ENCODE measurements around the gene JUP.

The JUP gene

DNA sequence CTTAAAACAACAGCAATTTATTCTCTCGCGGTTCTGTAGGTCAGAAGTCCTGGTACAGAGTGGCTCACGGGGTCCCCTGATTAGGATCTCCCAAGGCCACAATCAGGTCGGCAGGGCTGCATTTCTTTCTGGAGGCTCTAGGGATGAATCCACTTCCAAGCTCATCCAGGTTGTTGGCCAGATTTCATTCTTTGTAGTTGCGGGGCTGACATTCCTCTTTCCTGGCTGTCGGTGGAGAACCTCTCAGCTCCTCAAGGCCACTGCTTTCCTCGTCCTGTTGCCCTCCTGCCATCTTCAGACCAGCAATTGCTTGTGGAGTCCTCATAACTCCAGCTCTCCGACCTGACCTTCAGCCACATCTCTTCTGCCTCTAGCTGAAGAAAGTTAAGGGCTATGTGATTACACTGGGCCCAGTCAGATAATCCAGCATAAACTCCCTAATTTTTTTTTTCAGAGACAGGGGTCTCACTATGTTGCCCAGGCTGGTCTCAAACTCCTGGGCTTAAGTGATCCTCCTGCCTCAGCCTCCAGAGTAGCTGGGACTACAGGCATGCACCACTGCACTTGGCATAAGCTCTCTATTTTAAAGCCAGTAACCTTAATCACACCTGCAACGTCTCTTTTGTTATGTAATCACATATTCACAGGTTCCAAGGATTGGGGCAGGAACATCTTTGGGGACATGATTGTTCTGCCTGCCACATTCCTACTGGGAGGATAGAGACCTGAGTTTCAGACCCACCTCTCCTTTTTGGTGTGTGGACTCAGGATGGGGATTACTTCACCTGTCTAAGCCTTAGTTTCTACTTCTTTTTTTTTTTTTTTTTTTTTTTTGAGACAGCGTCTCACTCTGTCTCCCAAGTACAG is 78.5 kb downstream of the JUP start:
- no peak for DNase-seq (ENCODE audit: low read depth, low spot score)
- ChIA-PET CTCF (interaction anchor here (1.3 to 9.0 kb wide), 2 partner anchors 12 to 104 kb away, joined by 4 to 114 read pairs; partner anchors contain the start of gene P3H4), POLR2A (interaction anchor here (0.9 to 1.1 kb wide), 3 partner anchors 12 to 20 kb away, joined by 3 to 5 read pairs (median 4); no protein-coding TSS in a partner anchor)
- TF ChIP-seq, protein P1, sequence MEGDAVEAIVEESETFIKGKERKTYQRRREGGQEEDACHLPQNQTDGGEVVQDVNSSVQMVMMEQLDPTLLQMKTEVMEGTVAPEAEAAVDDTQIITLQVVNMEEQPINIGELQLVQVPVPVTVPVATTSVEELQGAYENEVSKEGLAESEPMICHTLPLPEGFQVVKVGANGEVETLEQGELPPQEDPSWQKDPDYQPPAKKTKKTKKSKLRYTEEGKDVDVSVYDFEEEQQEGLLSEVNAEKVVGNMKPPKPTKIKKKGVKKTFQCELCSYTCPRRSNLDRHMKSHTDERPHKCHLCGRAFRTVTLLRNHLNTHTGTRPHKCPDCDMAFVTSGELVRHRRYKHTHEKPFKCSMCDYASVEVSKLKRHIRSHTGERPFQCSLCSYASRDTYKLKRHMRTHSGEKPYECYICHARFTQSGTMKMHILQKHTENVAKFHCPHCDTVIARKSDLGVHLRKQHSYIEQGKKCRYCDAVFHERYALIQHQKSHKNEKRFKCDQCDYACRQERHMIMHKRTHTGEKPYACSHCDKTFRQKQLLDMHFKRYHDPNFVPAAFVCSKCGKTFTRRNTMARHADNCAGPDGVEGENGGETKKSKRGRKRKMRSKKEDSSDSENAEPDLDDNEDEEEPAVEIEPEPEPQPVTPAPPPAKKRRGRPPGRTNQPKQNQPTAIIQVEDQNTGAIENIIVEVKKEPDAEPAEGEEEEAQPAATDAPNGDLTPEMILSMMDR (IDR thresholded peaks at IDR 0.05; ENCODE audit: insufficient read depth, low read length, missing control alignments), result no peak
- no peak overlapping the region for H3K4me3 ChIP-seq (ENCODE audit: low read depth, low read length)

DNA sequence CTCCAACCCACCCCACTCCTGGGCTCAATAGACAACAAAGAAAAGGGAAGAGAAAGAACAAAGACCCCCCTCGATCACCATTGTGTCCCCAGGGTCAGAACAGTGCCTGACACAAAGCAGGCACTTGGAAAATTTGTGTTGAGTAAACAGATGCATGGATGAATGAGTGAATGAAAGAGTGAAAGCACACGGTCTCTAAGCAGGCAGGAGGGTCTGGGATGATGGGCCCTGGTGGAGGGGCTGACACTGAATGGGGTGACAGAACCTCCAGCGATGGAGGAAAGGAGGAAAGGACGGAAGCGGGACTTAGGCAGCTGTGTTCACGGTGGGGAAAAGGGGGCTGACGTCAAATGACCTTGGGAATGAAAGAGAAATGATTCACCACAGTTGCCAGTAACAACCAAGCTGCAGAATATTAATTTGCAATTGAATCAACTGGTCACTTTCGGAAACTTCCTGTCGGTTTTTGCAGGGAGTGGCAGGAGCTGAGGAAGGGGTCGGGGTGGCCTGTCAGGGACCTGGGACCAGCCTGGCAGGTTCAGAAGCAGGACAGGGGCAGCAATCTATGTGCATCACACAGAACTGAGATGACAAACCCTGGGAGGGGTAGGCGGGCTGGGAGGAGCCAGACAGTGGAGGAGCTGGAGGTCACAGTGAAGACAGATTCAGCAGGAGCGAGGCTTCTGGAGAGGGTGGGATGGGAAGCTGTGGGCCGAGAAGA is 81.1 kb downstream of the JUP start:
- TF ChIP-seq, protein P1 (IDR thresholded peaks at IDR 0.05; ENCODE audit: insufficient read depth, low read length, missing control alignments), result no peak

More for the DNA sequence above, 81.1 kb downstream of the JUP start:
- CTCF ChIA-PET, result interaction anchor here (1.3 to 9.0 kb wide), 2 partner anchors 9 to 106 kb away, joined by 4 to 114 read pairs; partner anchors contain the start of gene P3H4
- no peak overlapping the region for H3K4me3 ChIP-seq (ENCODE audit: low read depth, low read length)
- no peak for DNase-seq (ENCODE audit: low read depth, low spot score)
- POLR2A ChIA-PET, result interaction anchor here (1.2 kb wide), 1 partner anchor 17 kb away, joined by 5 read pairs; no protein-coding TSS in a partner anchor

Measured in AG04449 (cell line).